Measurements from ENCODE around the gene KCNAB1.

Gene KCNAB1

GRCh38 chr3:156378871-156379270 is 258.5 kb downstream of the KCNAB1 start:
- DNase-seq: no peak

DNA sequence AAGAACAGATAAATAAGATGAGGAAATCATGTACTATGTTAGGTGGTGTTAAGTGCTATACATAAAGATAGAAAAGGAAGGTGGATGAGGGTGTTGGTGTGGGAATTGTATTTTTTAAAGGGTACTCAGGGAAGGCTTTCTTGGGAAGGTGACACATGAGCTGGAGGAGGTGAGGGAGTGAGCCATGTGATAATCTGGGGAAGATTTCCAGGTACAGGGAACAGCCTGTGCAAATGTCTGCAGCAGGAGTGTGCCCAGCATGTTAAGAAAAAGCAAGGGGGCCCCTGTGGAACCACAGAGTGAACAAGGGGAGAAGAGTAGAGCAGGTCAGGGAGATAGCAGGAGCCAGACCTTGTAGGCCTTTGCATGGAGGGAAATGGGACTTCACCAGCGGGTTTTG is 258.9 kb downstream of the KCNAB1 start:
- no peak for DNase-seq

- DNase-seq: no peak
These were observed 260.9 kb downstream of the KCNAB1 start for GRCh38 chr3:156381253-156381652.

DNA sequence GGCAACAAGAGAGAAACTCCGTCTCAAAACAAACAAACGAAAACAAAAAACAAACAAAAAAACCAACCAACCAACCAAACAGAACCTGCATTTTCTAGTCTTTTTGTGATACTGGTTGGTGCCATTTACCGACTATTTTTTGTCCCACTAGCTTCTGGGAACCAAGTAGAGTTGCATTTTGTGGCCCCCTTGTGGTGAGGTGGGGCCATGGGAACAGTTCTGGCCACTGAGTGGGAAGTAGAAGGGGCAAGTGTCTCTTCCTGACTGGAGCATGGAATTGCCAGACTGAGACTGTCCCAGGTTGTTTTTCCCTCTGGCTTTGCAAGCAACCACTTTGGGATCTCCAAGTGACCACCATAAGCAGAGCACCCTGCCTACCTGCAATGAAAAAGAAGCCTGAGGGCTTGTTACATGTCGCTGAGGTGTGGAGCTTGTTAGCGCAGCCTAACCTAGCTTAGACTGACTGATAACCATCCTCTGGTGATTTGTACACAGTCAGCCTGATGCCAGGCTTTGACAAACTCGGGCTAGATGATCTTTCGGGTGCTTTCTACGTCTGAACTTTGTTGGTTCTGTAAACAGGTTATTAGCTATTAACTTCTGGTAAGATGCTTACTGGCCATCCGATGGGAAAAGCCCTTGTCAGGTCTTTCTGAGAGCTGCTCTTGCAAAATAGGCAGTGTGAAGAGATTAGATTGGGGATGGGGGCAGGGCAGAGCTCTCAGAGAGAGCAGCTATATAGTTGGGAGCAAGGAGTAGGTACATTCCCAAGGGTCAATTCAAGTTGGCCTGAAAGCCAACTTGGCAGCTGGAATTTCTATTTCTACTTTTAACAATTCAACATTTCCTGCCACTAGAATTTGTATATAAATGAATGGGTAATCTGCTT is 262.3 kb downstream of the KCNAB1 start:
- DNase-seq: peak; percentile 62

DNA sequence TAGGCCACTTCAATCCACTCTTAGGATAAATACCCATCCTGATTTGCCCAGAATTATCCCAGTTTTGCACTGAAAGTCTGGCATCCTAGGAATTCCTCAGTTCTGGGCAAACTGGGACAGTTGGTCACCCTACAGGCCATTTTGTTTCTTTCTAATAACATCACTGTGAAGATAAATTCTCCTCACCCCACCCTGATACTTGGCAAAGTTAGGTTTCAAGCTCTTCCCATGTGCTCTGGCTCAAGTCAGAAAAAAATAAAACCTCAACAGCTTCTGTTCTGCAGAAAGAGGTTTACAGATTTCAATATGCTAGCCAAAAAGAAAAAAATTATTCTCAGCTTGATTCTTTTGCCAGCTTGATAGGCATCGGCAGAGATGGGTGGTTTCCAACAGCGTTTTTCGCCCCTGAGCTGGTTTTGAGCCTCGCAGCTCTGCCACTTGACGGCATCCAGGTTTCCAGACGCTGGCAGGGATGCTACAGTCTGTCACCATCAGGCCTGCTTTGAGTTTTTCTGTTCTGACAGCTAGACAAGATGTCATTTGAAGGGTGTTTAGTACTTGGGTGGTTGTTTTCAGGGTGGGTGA is 263.2 kb downstream of the KCNAB1 start:
- DNase-seq: no peak

DNA sequence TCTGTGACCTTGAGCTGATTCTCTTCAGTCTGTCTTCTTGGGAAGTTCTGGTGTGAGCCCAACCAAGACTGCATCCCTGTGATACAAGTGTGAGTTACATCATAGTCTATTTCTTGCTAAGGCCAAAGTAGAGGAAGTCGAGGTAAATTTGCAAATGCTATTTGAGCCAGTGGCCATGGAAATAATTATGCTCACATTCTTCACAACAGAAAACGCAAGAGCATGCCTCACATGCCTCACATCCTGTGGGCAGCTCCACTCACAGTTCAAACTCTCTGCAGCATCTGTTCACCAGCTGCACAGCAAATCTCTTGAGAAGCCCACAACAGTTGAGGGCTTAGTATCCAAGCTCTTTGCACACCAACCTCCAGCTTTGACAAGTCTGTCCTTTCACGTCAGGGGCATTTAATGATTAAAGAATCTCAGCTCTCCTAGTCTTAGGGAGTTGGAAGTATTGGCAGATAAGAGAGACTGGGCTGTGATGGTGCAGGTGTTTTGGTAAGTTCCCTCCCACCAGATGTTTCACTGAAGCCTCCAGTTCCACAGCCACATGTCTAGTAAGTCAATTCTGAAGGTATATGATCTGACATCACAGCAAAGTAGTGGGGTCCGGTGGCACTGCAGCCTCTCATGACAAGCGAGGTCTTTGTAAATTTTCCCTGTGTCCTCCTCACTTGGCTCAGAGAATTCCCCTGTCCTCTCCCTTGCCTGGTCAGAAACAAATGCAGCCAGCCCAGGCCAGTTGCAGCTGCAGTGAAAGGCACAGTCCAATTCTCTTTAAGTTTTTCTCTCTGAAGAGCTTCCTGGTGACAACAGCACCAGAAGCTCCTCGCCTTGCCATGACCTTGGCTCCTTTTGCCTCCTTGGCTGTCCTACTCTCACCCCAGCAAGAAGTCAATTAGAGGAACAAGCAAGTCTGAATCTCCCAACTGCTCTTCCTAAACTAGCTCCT is 268.4 kb downstream of the KCNAB1 start:
- DNase-seq: peak; percentile 16

- no peak for DNase-seq
These were observed 269.1 kb downstream of the KCNAB1 start for GRCh38 chr3:156389449-156389950.

DNA sequence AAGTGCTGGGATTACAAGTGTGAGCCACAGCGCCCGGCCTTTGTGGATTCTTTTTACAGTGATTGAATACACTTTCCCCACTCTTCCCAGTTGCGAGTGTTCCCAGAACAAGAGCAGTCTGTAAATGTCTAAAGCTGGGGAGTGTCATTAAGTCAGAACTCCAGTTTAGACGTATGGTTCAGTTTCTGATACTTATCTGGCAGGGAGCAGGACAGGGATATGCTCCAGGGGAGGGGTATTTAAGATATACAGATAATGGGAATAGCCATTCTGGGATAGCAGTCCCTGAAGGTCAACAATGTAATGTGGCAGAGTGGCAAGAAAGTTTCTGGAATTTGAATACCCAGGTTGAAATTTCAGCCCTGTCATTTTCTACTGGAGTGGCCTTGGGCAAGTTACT is 270.5 kb downstream of the KCNAB1 start:
- no peak for DNase-seq

- no peak for DNase-seq
These were observed 275.8 kb downstream of the KCNAB1 start for GRCh38 chr3:156395961-156396710.

- no peak for DNase-seq
These were observed 276.5 kb downstream of the KCNAB1 start for GRCh38 chr3:156396851-156397250.

DNA sequence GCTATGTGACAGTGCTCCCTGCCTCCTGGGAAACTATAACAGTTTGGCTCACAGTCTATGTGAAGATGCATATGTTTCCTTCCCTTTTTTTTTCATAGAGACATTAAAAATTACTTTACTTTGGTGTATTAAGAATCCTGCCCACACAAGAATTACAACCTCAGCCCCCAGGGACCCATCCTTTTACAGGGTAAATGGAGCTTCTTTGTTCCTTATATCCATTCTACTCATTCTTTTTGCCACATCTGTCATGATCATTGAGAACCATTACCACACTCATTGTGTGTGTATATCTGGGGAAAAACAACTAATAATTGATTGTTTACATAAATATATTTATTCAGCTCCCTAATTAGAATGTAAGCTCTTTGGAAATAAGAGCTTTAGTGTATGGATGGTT is 277.2 kb downstream of the KCNAB1 start:
- no peak for DNase-seq

GRCh38 chr3:156400062-156400461 is 279.7 kb downstream of the KCNAB1 start:
- DNase-seq: no peak

DNA sequence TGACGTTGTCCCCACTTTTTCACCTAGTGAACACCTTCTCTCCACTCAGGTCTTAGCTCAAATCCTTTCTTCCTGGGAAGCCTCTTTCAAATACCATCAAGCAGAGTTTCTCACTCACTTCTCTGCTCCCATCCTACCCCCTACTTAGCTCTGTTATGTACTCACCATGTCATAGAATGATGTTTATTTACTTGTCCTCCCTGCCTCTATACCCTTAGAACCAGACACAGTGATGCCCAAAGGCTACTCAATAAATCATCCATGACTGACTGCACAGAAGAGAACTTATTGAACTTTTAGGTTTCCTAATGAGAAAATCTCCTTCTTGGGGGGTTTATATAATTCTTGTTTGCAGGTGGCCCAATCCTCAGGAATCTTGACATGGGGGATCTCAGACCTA is 280.4 kb downstream of the KCNAB1 start:
- DNase-seq: no peak

GRCh38 chr3:156404217-156404616 is 283.8 kb downstream of the KCNAB1 start:
- no peak for DNase-seq

- DNase-seq: no peak
These were observed 286.0 kb downstream of the KCNAB1 start for GRCh38 chr3:156406393-156406792.

- DNase-seq: no peak
These were observed 287.3 kb downstream of the KCNAB1 start for GRCh38 chr3:156407617-156408225.

DNA sequence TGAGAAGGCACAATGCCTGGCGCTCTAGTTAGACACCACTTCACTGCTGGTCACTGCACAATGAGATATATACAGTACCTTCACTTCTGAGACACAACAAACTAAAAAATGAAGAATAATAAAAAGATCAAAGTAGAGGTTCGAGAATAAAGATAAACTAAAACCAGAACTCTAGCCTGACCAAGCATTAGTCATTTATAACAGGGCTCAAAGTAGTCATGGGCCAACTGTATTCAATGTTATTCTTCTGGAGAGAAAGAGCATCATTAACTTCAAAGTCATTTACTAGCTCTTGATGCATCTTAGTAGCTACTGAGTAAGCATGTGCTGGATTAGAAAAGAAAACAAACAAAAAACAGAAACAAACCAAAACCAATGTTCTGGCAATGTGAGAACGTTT is 289.3 kb downstream of the KCNAB1 start:
- DNase-seq: no peak

DNA sequence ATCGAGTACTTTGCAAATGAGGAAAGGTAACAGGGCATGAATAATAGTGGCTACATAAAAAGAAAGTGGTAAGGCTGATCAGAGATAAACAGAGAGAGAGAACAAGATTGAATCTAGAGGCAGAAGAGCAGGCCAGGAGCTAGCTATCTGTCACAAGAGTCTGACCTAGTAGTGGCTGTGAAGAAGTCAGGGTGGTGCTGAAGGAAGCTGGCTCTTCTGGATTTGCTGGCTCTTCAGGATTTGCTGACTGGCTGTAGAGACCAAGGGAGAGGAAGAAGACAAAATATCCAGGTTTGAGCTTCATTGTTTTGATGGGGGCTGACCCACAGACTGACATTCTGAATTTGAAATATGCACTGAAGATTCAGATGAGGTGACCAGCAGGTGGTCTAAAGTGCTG is 292.2 kb downstream of the KCNAB1 start:
- DNase-seq: no peak

DNA sequence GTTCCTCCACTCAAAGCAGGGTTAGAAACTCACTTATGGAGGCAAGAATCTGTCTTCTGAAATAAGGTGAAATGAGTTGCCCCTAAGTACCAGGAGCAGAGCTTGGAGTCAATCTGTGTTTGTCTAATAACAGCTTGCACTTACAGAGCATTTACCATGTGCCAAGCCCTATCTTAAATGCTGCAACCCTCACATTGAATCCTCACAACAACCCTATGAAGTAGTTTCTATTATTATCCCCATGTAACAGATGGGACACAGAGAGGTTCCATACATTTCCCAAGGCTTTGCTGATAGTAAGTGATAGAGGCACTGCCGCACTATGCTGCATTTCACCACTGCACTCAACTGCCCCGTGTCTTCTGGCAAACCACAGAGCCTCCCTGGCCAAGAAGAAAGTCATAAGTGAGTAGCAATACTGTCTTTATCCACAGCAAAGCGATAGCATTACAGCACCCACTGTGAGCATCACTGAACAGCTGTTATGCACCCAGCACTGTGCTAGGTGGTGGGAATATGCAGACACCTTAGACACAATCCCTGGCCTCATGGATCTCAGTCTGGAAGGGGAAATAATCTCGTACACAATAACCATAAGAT is 293.0 kb downstream of the KCNAB1 start:
- no peak for DNase-seq

GRCh38 chr3:156416846-156417558 is 296.6 kb downstream of the KCNAB1 start:
- DNase-seq: no peak

Data from hematopoietic multipotent progenitor cell treated with erythropoietin and hydrocortisone succinate and interleukin-3 and kit ligand, for 4 days (in vitro differentiated cells).